Dermis blood vessel endothelial cell (primary cell): ENCODE data around the gene RTN4. TPM values are rescaled to one million over a fixed set of nuclear protein-coding genes. Genes with fewer than 3 reads are reported as not detected.

Experiments
- DNase-seq: peaks from one replicate; pipeline ENCODE4 v3.0.0; 2010
- total RNA-seq: library from RNA; depleted of rRNA; stranded (reverse); fragments of >200 nt; gene quantifications from 2 replicates; pipeline ENCODE4 v1.2.3, GENCODE V29; 2014

RTN4 gene
- total RNA-seq, 1 donor from 2014 or later, result 118 TPM

DNA sequence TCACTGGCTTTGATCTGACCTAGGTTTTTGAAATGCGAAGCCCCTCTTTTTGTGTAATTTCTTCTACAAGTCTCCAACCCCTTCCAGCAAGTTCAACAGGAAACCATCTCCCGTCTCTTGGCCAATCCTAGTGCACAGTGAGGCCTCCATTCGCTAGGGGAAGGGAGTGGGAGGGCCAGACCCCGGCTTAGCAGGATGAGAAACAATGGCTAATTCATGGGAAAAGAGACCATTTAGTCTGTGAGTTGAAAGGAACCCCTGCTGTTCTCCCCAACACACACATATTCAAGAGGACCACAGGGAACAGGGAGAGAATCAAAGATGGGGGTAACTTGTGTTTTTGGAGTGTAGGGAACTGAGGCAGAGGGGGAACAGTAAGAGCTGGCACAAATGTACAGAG, 83.0 kb downstream of the RTN4 start:
- peak; percentile 26 for DNase-seq

DNA sequence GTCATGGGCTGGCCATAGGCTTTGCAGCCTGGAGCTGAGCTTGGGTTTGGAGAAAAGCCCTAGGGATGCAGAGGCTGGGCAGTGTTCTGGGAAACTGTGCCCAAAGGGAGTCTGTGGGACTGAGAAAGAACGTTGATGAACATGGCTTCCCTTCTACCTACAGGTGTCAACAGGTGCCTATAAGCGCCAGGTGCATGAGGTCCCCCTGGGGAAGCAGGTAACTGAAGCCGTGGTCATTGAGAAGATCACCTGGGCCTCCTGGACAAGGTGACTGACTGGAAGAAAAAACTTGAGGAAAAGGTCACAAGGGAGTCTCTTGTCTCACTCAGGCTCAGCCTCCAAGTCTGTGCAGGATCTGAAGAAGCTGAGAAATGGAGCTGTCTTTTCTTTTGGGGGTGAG, 83.4 kb downstream of the RTN4 start:
- no peak for DNase-seq

DNA sequence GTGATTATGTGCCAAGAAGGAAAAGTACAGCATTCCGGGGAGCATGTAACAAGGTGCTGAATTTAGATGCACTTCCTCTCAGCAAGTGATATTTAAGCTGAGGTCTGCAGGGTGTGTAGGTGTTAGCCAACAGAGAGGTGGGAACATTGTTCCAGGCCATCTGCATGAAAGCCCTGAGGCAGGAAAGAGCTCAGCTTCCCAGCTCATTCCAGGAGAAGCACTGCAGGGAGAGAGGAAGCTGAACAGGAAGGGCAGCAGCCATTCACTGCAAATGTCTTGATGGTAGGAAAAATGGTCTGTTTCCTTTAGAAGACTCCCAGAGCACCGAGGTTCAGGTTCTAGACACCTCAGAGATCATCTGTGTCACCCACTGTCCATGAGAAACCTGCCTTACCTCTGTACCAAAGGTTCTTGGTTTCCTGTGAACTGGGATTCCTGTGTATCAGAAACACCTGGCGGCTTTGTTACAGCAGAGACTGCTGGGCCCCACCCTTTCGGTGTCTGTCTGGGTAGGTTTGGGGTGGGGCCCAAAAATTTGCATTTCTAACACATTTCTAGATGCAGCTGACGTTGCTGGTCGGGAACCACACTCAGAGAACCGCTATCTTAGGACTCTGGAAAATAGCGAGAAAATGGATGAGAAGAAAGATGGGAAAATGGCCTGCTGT, 84.0 kb downstream of the RTN4 start:
- DNase-seq, result peak; percentile 80

DNA sequence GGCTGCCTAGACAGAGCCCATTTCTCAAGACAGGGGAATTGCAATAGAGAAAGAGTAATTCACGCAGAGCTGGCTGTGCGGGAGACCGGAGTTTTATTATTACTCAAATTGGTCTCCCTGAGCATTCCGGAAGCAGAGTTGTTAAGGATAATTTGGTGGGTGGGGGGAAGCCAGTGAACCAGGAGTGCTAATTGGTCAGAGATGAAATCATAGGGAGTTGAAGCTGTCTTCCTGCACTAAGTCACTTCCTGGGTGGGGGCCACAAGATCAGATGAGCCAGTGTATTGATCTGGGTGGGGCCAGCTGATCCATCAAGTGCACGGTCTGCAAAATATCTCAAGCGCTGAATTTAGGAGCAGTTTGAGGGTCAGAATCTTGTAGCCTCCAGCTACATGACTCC, 84.8 kb downstream of the RTN4 start:
- no peak for DNase-seq

DNA sequence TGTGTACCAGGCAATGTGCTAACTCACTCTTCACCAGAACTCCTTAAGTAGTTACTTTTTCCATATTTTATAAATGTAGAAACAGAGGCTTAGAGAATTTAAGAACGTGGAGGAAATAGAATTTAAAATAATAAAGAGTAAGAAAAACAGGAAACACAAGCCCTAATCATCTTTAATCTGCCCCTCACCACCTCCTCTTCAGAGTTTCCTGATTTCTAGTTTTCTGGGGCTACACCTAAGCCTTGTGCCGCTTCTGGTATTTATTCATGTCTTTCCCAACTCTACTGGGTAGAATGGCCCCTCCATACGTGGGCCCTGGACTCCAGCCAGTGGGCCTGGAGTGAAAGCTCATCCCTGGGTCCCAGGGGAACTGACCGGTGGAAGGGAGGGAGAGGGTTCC, 85.4 kb downstream of the RTN4 start:
- DNase-seq, result no peak

DNA sequence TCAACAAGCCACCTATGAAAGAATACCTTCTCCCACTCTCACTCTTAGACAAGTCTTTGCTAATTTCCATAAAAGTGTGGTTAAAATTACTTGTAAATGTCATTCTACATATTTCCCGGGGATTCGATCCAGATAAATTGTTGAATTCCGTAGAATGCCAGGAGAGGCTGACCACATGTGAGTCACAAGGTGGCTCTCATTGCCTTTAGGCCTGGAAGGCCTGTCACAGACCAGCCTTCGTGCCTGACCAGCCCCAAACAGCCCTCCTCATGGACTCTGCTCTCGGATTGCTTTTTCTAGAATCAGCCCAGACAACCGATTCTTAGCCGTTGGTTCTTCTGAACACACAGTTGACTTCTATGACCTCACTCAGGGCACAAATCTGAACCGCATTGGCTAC, 86.0 kb downstream of the RTN4 start:
- no peak for DNase-seq

DNA sequence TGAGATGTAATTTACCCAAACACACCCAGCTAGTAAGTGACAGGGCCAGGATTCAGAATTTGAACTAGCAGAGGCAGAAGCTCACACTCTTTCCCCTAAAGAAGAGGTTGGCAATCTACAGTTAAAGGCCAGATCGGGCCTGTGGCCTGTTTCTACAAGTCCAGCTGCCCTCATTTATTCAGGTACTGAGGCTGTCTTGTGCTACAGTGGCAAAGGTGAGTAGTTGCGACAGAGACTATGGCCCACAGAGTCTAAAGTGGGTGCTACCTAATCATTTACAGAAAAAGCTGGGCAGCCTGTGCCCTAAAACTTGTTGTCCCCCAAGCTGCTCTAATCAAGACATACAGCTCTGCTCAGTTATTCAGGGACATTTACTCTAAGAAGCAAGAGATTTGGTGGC, 86.8 kb downstream of the RTN4 start:
- no peak for DNase-seq

DNA sequence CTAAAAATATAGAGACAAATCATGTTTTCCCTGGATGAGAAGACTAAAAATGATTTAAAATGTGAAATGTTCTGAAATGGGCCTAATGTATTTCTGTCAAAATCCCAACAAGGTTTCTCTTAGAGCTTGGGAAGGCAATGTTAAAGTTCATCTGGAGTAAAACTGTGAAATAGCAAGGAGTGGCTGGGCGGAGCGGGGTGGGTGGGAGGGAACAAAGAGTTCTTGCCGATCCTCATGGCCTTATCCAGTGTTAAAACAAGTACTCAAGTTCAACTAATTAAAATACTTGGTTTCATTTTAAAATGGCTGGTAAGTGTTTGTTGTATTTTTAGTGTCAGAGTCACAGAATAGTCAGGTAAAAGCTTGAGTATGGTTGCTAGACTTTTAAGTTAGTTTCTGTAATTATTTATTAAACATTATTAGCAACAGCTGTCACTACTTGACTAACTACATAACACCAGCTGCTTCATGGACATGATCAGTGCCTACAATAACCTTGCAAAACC, 87.3 kb downstream of the RTN4 start:
- no peak for DNase-seq

DNA sequence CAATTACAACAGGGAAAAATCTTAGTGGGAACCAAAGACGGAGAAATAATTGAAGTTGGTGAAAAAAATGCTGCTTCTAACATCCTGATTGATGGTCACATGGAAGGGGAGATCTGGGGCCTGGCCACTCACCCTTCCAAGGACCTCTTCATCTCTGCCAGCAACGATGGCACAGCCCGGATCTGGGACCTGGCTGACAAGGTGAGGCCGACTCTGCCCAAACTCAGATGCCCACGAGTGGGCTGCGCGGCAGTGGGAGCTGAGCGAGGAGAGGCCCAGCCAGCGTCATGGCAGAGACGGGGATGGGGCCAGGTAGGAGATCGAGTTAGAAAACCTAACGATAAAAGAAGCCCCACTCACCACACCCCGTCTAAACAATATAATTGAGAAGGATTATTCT, 87.7 kb downstream of the RTN4 start:
- no peak for DNase-seq

DNA sequence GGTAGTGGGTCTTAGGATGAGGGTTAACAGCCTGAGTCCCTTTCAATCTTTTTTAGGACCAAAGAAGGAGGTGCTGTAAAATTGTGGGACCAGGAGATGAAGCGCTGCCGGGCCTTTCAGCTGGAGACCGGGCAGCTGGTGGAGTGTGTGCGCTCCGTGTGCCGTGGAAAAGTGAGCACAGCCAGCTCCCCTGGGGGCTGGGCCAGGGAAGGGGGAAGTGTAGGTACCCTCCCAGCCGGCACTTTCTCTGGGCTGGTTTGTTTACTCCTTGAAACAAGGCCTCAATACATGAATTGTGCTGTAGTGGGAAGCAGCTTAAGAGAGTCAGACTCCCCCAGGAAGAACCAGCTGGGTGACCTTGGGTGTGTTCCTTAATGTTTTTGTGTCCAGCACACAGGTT, 90.1 kb downstream of the RTN4 start:
- no peak for DNase-seq

DNA sequence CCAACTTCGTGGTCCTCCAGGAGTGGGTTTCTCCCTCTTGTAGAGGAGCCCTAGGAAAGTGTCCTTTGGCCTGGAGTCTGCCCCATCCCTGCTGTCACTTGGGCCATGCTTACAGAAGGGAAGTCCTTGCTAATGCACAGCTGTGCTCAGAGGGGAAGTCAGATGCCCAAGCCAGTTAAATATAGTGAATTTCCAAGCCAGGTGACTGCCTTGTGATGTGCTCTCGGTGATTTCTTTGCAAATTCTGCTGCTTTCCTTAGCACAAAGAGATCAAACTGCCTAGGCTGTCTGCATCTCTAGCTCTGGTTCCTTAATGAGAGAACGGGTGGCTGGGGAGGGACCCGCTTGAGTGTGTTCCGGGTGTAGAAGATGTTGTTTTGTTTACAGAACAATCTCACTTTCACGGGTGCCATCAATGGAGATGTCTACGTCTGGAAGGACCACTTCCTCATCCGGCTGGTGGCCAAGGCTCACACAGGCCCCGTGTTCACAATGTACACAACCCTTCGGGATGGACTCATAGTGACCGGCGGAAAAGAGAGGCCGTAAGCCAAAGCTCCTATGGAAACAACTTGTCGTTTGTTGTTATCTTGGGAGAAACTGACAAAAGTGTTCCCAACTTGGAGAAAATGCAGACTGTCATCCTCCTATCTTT, 91.4 kb downstream of the RTN4 start:
- no peak for DNase-seq

DNA sequence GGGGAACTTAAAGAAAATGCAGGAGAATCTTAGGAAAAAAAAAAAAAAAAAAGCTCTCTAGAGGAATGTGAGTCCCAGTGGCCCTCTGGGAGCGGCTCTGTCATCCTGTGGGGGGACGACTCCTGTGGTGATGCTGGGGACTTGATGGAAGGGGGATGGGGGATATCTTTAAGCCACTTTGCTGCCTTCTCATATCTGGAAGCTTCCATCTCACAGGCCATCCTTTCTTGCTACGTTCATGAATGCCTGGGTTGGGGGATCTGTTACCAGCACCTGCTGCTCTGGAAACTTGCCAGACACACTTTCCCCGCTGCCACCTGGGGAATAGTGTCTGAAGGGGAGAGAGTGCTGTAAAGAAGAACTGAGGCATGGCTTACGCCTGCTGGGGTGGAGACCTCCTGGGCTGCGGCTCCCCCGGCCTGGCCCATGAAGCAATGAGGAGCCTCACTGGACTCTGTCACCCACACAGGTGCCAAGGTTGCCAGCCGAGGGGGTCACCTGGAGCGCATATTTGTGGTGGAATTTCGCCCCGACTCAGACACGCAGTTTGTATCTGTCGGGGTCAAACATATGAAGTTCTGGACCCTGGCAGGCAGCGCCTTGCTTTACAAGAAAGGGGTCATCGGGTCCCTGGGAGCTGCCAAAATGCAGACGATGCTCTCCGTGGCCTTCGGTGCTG, 92.8 kb downstream of the RTN4 start:
- no peak for DNase-seq

DNA sequence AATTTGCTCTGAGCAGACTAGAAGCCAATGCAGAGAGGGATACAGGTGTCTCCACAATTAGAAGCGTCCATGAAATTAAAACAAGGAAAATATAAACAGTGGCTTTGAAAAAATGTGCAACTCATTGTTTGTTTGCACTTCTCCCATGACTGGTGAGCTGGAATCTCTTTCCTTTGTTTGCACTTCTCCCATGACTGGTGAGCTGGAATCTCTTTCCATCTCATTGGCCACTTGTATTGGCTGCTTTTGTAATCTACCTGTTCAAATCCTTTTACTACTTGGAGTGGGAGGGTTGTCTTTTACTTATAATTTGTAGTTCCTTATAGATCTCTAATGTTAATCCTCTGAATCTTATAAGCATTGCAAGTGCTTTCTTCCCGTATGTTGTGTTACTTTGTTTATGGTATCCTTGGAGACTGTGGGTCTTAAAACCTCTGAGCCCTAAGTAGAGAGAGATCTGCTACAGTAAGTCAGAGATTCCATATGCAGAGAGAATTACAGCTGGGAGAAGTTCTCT, 94.1 kb downstream of the RTN4 start:
- no peak for DNase-seq

DNA sequence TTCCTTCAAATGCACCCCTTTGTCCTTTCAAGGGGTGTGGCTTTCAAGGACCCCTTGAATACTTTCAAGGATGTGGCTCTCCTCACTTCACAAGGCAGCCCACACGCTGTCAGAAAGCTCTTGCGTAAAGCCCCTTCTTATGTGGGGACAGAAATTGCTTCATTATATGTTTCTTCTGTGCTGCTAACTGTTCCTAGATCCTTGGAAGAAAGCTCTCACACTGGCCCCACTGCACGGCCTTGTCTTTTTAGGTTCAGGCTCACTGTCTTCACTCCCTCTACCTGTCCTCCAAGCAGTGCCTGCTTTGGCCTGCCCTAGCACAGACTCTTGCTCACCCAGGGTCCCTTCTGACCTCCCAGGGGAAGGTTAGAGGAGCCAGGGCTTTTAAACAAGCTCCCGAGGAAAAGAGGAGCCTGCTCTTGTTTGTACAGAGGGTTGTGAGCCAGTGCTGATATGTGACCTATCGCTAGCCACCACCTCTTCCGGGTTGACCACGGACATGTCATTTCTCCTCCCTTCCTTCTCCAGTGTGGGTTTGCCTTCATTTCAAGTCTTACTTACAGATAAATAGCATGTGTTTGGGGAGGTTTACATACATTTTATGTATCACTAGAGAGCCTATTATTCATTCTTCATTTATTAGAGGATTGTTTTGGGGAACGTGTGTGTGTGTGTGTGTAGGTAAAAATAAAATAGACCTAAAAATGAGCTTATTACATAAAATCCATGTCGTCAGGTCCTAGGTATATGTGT, 94.7 kb downstream of the RTN4 start:
- DNase-seq, result no peak

DNA sequence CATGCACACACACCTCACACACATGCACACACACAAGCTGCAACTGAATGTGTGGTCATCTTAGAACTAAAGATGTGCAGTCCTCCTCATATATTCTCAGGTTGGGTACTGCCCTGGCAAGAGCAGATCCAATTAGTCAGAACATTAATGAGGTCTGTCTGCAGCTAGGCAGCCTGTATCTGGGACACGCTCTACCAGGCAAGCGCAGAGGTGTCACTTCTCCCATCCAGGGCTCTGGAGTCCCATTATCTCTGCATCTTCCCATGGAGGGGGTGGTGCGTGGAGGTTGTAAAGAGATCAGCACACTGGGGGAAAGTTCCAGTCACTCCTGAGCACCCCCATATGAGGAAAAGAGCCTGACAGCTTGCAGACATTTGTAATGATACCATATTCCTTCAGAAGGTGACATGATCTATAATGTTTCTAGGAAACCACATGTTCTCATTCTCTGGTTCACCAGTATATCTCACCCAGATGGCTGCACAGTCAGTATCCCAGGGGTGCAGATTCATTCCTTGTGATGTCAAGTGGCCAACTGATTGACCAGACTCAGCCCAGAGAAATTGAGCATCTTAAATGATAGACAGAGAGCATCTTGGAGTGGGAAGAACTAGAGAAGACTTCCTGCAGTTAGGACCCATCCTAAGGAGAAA, 95.4 kb downstream of the RTN4 start:
- no peak for DNase-seq

DNA sequence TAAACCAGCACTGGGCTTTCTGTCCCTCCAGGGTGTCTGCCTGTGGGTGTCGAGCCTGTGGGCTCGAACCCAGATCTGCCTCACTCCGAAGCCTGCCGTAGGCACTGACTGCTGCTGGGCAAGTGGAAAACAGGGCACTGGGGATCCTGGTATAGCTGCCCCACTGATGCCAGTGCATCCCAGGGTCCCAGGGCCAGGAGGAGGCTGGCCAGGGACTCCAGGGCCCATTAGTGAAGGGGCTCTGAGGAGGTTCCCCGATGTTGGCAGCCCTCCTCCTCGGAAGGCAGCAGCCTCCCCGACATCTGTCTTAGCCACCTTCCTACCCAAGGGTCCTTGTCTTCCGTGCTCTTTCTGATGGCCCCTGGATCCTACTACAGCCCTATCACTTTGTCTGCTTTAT, 96.1 kb downstream of the RTN4 start:
- DNase-seq, result no peak

DNA sequence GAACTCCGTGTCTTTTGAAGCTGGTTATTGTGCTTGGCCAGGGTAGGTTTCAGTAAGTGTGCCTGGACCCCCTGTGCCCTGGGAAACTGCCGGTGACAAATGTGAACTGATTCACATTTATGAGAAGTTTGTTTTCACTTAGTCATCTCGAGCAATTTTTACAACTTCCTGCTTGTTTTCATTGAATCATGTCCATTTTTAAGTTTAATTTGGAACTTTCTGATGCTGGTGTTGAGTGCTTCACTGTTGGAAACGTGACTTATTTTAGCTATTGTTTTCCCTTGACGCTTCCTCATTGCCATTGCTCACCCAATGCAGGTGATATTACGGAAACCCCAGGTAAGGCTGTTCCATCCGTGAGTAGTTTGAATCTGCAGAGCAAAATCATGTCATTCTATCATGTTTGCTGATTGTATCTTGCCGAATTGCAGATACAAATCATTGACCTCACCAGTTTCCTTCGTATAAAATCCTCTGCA, 97.2 kb downstream of the RTN4 start:
- peak; percentile 43 for DNase-seq

DNA sequence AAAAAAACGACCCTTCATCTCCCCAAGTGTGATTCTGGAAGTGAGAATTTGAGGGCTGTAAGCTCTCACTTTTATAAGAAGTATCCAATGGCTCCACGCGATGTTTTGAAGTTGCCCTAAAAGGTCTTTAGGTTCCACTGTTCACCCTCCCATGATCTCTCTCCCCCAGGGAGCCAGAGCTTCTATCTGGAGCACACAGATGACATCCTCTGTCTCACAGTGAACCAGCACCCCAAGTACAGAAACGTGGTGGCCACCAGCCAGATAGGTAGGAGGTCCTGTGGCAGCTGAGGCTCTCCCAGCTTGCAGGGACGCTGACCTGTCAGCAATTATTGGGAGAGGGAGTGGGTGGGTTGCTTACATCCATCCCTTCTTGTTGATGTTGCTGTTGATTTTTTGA, 97.8 kb downstream of the RTN4 start:
- no peak for DNase-seq

DNA sequence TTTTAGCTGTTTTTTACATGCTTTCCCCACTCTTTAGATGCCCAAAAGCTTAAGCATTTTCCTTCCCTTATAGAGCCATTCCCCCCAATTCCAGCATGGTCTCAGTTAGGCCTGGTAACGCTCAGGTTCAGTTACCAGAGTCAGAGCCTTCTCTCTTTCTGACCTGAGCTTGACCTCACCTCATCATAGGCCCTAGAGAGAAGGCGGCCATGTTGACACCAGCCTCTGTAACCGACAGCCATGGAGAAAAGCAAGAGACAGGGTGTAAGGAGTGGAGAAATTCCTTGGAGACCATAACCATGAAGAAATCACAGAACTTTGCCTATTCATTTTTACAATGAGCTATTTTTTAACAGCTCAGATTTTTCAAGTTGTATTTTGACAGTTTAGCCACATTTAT, 99.4 kb downstream of the RTN4 start:
- no peak for DNase-seq

DNA sequence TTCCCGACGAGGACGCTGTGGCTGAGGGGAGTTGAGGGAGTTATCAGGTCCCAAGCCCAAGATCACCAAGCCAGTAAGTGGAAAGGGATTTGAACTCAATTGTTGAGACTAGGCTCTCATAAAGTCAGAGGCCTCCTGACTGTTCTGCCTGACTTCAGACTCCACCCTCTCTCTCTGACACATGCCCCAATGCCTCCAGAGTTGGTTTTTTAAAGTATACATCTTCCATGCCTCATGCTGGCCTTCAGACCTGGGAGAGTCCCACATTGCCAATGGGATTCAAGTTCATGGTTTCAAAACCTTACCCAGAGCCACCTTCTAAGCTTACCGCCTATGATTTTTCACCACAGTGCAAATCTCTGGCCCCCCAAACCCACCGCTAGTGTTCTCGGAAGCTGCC, 100.8 kb downstream of the RTN4 start:
- no peak for DNase-seq

DNA sequence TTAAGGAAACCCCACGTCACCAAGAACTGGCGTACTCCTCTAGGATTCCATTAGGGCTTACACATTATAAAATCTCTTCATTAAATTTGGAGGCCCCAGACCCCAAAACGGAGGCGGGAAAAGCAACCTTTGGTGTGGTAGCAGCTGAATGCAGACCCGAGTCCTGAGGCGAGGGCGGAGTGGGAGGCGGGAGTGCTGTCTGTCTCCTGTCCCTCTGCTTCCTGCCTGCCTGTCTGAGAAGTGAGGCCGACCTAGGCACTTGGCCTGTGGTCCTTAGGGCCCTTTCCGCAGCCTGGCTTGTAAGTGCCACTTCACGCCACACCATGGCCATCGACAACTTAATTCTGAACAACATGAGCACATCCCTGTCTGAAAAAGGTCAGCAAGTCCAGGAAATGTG, 102.1 kb downstream of the RTN4 start:
- DNase-seq, result no peak

DNA sequence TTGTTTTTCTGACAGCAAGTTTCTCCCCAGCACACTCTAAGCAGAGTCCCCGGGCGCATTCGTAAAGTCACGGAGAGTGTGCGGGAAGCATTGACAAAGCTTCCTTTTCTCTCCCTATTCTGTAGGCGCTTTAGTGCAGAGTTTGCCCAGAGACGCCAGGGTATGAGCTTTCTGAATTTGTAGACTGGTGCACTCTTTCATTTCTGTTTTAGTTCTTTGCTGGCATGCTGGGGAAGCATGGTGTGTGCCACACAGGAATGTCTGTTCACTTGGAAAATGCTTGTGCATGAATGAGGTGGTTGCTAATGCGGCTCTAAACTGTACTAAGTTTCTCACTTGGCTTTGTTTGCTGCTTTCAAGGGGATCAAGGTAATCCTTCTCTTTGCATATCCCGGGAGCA, 102.6 kb downstream of the RTN4 start:
- DNase-seq, result no peak
